Measurements from ENCODE around the gene NATD1. TPM values are rescaled to one million over a fixed set of nuclear protein-coding genes. Genes with fewer than 3 reads are reported as not detected.
A peak's percentile ranks its signal among the peaks of the same experiment; 100 is the strongest.
"Not testable (repeated sequence)": the region's sequence is repeated elsewhere in the genome, so short reads cannot be mapped to it uniquely, and the experiment has no call there.

NATD1 gene
- total RNA-seq, 2 donors from 2014 or later = 4.9 to 8.4 TPM

DNA sequence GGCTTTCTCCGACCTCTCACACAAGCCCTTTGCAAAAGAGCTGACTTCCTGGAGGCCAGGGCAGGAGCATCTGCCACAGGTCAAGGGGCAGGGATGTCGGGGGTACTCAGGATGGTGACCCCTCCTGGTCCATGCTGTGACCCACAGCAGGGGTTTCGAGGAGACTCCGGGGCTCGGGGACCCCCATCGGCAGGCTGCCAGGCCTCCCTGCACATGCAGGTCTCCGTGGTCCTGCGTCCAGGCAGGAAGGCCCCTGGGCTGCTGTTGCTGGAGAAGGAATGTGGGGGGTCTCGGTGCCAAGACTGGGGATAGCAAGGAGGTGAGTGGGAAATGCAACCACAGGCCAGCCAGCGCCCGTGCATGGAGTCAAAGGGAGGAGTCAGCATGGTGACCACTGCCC is 11.6 kb downstream of the NATD1 start:
- H3K4me1 Mint-ChIP-seq = peaks cover 4% of the 10 kb centered on the region
- no peak for ATAC-seq

DNA sequence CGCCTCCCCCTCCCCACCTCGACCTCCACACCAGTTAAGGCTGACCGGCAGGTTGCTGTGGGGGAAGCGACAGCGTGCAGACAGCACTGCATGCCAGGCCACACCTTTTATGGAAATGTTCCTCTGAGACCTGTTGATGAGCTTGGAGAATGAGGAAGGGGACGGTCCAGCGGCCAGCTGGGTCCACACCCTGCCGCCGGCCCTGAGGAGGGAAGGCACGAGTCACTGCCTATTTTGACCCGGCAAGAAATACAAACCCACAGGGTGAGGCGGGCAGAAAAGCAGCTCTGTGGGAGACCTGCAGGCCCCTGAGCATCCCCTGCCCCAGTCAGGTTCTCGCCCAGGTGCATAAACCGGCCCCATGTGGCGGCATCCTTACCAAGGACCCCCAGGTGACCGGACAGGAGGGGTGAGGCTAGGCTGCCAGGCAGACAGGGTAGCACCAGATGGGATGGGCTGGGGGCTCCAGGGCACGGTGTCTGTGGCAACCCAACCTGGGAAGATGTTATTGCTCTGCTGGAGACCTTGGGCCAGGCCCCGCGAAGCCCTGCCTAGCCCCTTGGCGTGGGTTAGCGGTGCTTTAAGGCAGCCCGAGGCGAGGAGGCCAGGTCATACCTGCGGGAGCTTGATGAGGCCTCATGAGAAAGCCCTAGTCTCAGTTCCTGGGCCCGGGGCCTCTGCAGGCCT is 12.7 kb downstream of the NATD1 start:
- DNase-seq = no peak
- Mint-ChIP-seq H3K27ac (no peak overlapping the region), H3K27me3 (no peaks in the 10 kb centered on the region), H3K4me1 (peaks cover 2% of the 10 kb centered on the region), H3K4me3 (no peak overlapping the region), H3K36me3 (ENCODE audit: low read depth) (no peaks in the 10 kb centered on the region)
- H3K9me3 ChIP-seq (ENCODE audit: control insufficient read depth, low read length, poor library complexity, severe bottlenecking) = no peaks in the 10 kb centered on the region
- no peak for ATAC-seq

More for the DNA sequence above, 11.6 kb downstream of the NATD1 start:
- H3K27me3 Mint-ChIP-seq = no peaks in the 10 kb centered on the region
- no peak for DNase-seq
- no peak overlapping the region for H3K27ac Mint-ChIP-seq
- no peaks in the 10 kb centered on the region for H3K36me3 Mint-ChIP-seq (ENCODE audit: low read depth)
- H3K4me3 Mint-ChIP-seq = no peak overlapping the region
- H3K9me3 ChIP-seq (ENCODE audit: control insufficient read depth, low read length, poor library complexity, severe bottlenecking) = no peaks in the 10 kb centered on the region

DNA sequence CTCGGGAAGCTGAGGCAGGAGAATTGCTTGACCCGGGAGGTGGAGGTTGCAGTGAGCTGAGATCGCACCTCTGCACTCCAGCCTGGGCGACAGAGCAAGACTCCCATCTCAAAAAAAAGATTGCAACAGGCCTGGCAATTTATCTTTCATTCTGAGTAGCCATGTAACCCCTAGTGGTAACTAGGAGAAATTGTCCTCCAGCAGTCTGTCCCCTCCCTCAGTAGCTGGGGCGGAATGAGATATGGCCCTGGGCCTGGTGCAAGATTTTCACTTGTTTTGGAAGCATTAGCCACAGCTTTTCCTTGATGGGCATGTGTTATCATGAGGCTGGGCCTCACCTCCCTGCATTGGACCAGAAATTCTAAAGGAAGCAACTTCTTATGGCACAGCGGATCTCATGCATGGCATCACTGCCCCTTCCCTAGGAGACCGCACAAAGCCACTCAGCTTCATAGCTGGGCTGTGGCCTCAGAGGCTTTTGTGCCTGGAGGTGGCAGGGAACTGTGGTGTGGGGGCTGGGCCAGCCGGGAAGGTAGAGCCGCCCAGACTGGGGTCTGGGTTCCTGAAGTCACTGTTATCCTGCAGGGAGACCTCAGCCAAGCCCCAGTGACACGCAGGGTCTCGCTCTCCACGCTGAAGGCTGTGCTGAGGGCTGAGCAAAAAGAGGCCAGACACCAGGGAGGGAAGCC is 13.4 kb downstream of the NATD1 start:
- H3K4me3 Mint-ChIP-seq = no peak overlapping the region

DNA sequence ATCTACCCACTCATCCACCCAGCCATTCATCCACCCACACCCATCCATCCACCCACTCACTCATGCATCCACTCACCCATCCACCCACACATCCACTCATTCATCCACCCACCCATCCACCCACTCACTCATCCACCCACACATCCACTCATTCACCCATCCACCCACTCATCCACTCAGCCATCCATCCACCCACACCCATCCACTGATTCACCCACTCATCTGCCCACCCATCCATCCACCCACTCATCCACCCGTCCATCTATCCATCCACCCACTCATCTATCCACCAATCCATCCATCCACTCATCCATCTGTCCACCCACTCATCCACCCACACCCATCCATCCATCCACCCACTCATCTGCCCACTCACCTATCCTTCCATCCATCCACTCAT is 17.3 kb downstream of the NATD1 start:
- no peaks in the 10 kb centered on the region for H3K27me3 Mint-ChIP-seq
- H3K36me3 Mint-ChIP-seq (ENCODE audit: low read depth) = no peaks in the 10 kb centered on the region
- no peaks in the 10 kb centered on the region for H3K9me3 ChIP-seq (ENCODE audit: control insufficient read depth, low read length, poor library complexity, severe bottlenecking)
- no peak for DNase-seq
- H3K27ac Mint-ChIP-seq = no peak overlapping the region
- H3K4me1 Mint-ChIP-seq = no peaks in the 10 kb centered on the region
- H3K4me3 Mint-ChIP-seq = no peak overlapping the region
- no peak for ATAC-seq

More for the DNA sequence above, 13.4 kb downstream of the NATD1 start:
- peak; percentile 51 for ATAC-seq
- Mint-ChIP-seq H3K27me3 (no peaks in the 10 kb centered on the region), H3K36me3 (ENCODE audit: low read depth) (no peaks in the 10 kb centered on the region), H3K27ac (no peak overlapping the region), H3K4me1 (peaks cover 1% of the 10 kb centered on the region)
- no peaks in the 10 kb centered on the region for H3K9me3 ChIP-seq (ENCODE audit: control insufficient read depth, low read length, poor library complexity, severe bottlenecking)
- DNase-seq = no peak

DNA sequence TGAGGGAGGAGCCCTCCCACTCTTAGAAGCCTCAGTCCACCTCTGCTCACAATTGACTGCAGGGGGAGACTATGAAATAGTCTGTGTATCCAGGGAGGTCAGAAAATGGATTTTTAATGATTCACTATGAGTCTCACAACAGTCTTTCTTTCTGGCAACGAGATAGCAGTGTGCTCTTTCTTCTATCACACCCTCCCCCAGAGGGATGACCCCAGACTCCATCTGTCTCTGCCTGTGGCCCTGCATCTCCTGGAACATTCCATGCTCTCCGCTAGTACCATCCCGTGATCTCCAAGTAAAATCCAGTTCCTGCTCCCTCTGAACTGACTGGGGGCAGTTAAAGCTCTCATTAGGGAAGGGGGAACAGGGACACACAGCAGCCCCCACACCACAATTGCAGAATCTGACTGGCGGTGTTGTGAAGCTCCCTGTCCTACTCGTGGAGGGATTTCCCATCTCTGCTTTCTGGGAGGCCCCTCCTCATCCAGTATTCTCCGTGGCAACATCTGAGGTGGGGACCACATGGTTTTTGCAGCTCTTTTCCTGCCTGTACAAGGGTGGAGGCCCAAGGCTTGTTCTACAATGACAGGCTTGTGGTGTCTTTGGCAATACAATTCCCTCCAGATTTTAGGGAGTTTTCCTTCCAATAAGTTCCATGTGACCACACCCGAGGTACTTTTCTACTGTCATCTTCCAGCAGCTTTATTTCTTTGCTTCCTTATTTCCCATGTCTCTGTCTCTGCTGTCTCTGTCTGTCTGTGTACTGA is 19.4 kb downstream of the NATD1 start:
- Mint-ChIP-seq H3K4me3 (no peak overlapping the region), H3K27me3 (no peaks in the 10 kb centered on the region), H3K36me3 (ENCODE audit: low read depth) (no peaks in the 10 kb centered on the region), H3K4me1 (no peaks in the 10 kb centered on the region), H3K27ac (no peak overlapping the region)
- ATAC-seq = no peak
- DNase-seq = no peak
- H3K9me3 ChIP-seq (ENCODE audit: control insufficient read depth, low read length, poor library complexity, severe bottlenecking) = no peaks in the 10 kb centered on the region

DNA sequence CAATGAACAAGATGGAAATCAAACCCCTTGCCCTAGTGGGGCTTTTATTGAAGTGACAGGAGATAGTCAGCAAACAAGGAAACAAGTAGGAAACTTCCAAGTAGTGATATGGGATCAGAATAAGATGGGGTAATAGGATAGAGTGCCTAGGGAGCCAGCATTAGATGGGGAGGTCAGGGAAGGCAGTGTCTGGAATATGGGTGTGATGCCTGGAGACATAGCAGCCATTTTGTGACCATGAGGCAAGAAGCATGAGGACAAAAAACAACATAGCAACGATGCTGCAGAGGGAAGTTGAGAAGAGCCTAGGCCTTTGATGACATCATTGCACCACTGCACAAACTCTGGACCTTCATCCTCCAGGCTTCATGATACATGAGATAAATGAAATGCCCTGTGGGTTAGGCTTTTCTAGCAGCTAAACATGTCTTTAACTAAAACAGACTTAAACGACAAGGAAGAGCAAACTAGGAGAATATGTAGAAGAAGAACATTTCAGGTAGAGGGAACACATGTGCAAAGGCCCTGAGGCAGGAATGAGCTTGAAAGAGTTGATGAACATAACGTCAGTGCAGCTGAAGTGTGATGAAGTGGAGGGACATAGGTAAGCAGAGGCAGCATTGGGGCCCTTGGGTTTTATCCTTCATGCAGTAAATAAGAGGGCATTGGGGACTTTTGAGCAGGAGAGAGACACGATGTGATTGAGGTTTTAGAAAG is 21.0 kb downstream of the NATD1 start:
- ATAC-seq = no peak
- H3K4me3 Mint-ChIP-seq = no peak overlapping the region
- no peaks in the 10 kb centered on the region for H3K9me3 ChIP-seq (ENCODE audit: control insufficient read depth, low read length, poor library complexity, severe bottlenecking)
- DNase-seq = no peak
- no peaks in the 10 kb centered on the region for H3K36me3 Mint-ChIP-seq (ENCODE audit: low read depth)
- no peaks in the 10 kb centered on the region for H3K27me3 Mint-ChIP-seq
- no peaks in the 10 kb centered on the region for H3K4me1 Mint-ChIP-seq
- H3K27ac Mint-ChIP-seq = no peak overlapping the region

DNA sequence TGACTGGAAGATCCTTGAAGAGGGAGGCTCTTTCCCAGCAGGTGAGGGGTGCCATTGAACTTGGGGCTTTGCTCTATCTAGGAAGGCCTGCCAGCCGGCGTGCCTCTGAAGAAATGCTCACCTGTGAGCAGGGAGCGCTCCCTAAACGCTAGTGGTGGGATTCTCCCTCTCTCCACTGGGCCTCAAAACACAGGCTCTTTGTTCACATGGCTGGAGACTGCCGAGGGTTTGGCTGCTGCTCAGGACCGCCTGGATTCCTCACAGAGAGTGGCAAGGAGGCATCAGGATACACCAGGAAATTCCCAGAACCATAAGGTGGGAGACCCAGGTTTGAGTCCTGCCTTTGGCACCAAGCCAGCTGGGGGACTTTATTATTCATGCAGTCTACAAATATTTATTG is 21.7 kb downstream of the NATD1 start:
- Mint-ChIP-seq H3K4me1 (no peaks in the 10 kb centered on the region), H3K4me3 (no peak overlapping the region), H3K27me3 (no peaks in the 10 kb centered on the region), H3K36me3 (ENCODE audit: low read depth) (no peaks in the 10 kb centered on the region), H3K27ac (no peak overlapping the region)
- no peaks in the 10 kb centered on the region for H3K9me3 ChIP-seq (ENCODE audit: control insufficient read depth, low read length, poor library complexity, severe bottlenecking)
- DNase-seq = no peak
- no peak for ATAC-seq

DNA sequence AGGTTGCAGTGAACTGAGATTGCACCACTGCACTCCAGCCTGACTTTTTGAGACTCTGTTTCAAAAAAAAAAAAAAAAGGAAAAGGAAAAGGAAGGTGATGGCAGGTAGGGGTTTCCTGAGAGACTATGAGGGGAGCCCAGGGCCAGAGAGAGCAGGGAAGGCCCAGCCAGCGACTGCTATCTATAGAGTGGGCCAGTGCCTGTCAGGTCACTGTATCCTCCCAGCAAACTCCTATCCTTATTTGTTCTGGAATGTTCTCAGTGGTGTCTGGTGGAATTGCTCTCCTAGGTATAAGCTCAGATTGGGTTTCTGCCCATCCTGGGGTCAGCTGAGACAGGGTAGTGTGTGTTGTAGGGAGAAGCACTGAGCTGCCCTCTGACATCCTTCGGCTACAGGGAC is 24.4 kb downstream of the NATD1 start:
- Mint-ChIP-seq H3K36me3 (ENCODE audit: low read depth) (no peaks in the 10 kb centered on the region), H3K4me3 (no peak overlapping the region), H3K4me1 (no peaks in the 10 kb centered on the region), H3K27me3 (no peaks in the 10 kb centered on the region), H3K27ac (no peak overlapping the region)
- DNase-seq (no peak), ATAC-seq (no peak)
- H3K9me3 ChIP-seq (ENCODE audit: control insufficient read depth, low read length, poor library complexity, severe bottlenecking) = no peaks in the 10 kb centered on the region

DNA sequence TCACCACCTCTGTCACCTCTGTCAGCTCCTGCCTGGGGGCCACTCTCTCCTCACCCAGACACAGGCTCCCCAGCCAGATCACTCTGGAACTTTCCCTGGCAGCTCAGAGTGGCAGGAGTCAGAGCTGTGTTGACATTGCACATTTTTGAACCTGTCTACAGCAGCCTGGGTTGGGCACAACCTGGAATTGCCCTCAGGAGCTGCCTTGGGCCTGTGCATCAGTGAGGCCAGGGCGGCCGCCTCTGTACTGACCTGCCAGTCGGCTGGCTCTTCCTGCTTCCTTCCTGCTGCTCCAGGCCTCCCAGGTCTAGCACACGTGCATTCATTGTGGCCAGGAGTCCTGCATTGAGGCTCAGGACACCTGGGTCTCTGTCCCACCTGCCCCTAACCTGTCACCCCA is 25.1 kb downstream of the NATD1 start:
- Mint-ChIP-seq H3K27me3 (no peaks in the 10 kb centered on the region), H3K36me3 (ENCODE audit: low read depth) (no peaks in the 10 kb centered on the region), H3K27ac (no peak overlapping the region), H3K4me3 (no peak overlapping the region), H3K4me1 (no peaks in the 10 kb centered on the region)
- H3K9me3 ChIP-seq (ENCODE audit: control insufficient read depth, low read length, poor library complexity, severe bottlenecking) = no peaks in the 10 kb centered on the region
- no peak for DNase-seq
- ATAC-seq = no peak

DNA sequence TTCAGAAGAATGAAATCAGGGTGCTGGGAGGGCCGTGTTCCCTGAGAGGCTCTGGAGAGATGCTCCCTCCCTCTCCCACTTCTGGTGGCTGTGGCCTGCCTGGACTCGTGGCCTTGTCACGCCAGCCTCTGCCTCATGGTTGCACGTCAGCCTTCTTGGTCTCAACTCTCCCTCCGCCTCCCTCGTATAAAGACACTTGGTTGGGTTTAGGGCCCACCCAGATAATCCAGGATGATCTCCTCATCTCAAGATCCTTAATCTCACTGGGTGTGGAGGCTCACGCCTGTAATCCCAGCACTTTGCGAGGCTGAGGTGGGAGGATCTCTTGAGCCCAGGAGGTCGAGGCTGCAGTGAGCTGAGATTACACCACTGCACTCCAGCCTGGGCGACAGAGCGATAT is 25.9 kb downstream of the NATD1 start:
- not testable (repeated sequence) for H3K4me3 Mint-ChIP-seq; DNase-seq; H3K4me1 Mint-ChIP-seq; H3K9me3 ChIP-seq (ENCODE audit: control insufficient read depth, low read length, poor library complexity, severe bottlenecking); H3K27me3 Mint-ChIP-seq; ATAC-seq; H3K36me3 Mint-ChIP-seq (ENCODE audit: low read depth)
- H3K27ac Mint-ChIP-seq = peak overlapping the region; percentile 60

DNA sequence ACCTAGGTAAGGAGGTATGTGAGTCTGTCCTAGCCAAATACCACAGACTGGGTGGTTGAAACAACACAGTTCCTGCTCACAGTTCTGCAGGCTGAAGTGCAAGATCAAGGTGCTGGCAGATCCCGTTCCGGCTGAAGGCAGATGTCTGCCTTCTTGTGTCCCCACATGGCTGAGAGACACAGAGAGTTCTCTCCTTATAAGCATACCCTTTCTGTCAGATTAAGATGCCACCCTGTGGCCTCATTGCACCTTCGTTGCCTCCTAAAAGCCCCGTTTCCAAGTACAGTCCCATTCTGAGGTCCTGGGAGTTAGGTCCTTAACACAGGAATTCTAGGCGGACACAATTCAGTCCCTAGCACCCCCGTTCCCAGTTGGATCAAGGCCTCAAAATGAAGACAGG is 30.1 kb downstream of the NATD1 start:
- H3K4me1 Mint-ChIP-seq = peaks cover 3% of the 10 kb centered on the region
- H3K36me3 Mint-ChIP-seq (ENCODE audit: low read depth) = peaks cover 2% of the 10 kb centered on the region
- H3K27ac Mint-ChIP-seq = no peak overlapping the region
- H3K27me3 Mint-ChIP-seq = no peaks in the 10 kb centered on the region
- H3K4me3 Mint-ChIP-seq = no peak overlapping the region
- ATAC-seq = no peak
- no peak for DNase-seq
- no peaks in the 10 kb centered on the region for H3K9me3 ChIP-seq (ENCODE audit: control insufficient read depth, low read length, poor library complexity, severe bottlenecking)

DNA sequence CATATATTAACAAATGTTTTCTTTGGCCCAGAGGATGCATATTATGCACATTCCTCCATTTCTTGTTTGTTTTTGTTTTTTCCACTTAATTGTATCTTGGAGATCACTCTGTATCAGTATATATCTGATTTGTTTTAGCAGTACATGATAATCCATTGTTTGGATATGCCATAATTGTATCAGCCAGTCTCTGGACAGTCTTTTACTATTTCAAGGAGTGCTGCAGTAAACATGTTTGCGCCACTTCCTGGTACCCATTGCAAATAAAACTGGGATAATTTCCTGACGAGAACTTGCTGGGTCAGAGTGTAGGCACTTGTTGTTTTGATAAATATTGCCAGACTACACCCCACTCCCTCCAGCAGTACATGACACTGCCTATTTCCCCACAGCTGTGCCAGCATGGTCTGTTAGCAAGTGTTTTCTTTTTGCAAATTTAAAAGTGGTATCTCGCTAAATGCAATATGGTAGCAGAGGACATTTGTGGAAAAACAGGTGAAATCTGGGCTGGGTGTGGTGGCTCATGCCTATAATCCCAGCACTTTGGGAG is 34.3 kb downstream of the NATD1 start:
- no peak for DNase-seq
- ATAC-seq = no peak
- Mint-ChIP-seq H3K4me3 (no peak overlapping the region), H3K27me3 (no peaks in the 10 kb centered on the region), H3K4me1 (peaks cover 11% of the 10 kb centered on the region), H3K36me3 (ENCODE audit: low read depth) (peaks cover 3% of the 10 kb centered on the region), H3K27ac (no peak overlapping the region)
- H3K9me3 ChIP-seq (ENCODE audit: control insufficient read depth, low read length, poor library complexity, severe bottlenecking) = no peaks in the 10 kb centered on the region

DNA sequence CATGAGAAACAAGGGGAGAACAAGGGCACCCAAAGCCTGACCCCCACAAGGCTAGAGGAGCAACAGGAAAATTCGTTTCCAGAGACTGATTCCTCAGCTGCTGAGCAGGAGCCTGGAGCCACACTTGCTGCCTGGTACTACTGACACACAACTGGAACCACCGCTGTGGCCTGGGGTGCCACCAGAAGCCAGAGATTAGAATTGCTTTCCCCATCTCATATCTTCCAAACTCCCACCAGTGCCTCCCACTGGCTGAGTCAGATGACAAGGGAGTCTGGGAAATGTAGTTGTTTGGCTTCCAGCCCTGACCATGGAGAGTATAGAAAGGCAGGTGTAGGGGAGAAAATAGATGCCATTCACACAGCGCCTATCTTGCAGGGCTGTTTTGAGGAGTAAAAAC is 35.1 kb downstream of the NATD1 start:
- Mint-ChIP-seq H3K27ac (no peak overlapping the region), H3K4me3 (no peak overlapping the region), H3K4me1 (peaks cover 14% of the 10 kb centered on the region), H3K36me3 (ENCODE audit: low read depth) (peaks cover 4% of the 10 kb centered on the region), H3K27me3 (no peaks in the 10 kb centered on the region)
- no peak for DNase-seq
- no peaks in the 10 kb centered on the region for H3K9me3 ChIP-seq (ENCODE audit: control insufficient read depth, low read length, poor library complexity, severe bottlenecking)
- ATAC-seq = no peak
